MV-4-11 (cell line): ENCODE data around the gene STAM2.
"Not testable (repeated sequence)": the region's sequence is repeated elsewhere in the genome, so short reads cannot be mapped to it uniquely, and the experiment has no call there.

ENCODE experiments used
- DNase-seq: peaks from one replicate; lab custom pipeline; 2025; lab: John Stamatoyannopoulos, UW

STAM2 gene

GRCh38 chr2:152106464-152106863 lies 69.1 kb downstream of the STAM2 start:
- no peak for DNase-seq

GRCh38 chr2:152103271-152103670 lies 72.3 kb downstream of the STAM2 start:
- no peak for DNase-seq

GRCh38 chr2:152100961-152101360 lies 74.6 kb downstream of the STAM2 start:
- no peak for DNase-seq

GRCh38 chr2:152099367-152100050 lies 76.1 kb downstream of the STAM2 start:
- DNase-seq = peak; percentile 14

- DNase-seq = no peak
Observed at GRCh38 chr2:152098496-152099366, 76.8 kb downstream of the STAM2 start, which contains the start of gene CACNB4. Gene CACNB4, minus strand, starts transcription at chr2:152099044.

- no peak for DNase-seq
Observed at GRCh38 chr2:152097801-152098495, 77.6 kb downstream of the STAM2 start.

GRCh38 chr2:152097290-152097800 lies 78.2 kb downstream of the STAM2 start:
- DNase-seq = no peak

- DNase-seq = no peak
Observed at GRCh38 chr2:152095146-152095545, 80.4 kb downstream of the STAM2 start.

- peak; percentile 38 for DNase-seq
Observed at GRCh38 chr2:152094014-152094413, 81.5 kb downstream of the STAM2 start.

- DNase-seq = no peak
Observed at GRCh38 chr2:152093464-152093863, 82.1 kb downstream of the STAM2 start.

GRCh38 chr2:152092095-152092494 lies 83.5 kb downstream of the STAM2 start:
- DNase-seq = no peak

- not testable (repeated sequence) for DNase-seq
Observed at GRCh38 chr2:152090726-152091125, 84.8 kb downstream of the STAM2 start.

- DNase-seq = peak; percentile 89
Observed at GRCh38 chr2:152089238-152089637, 86.3 kb downstream of the STAM2 start.

GRCh38 chr2:152088006-152088405 lies 87.6 kb downstream of the STAM2 start:
- no peak for DNase-seq

GRCh38 chr2:152086231-152086630 lies 89.3 kb downstream of the STAM2 start:
- DNase-seq = no peak

- DNase-seq = no peak
Observed at GRCh38 chr2:152084076-152084475, 91.5 kb downstream of the STAM2 start.

GRCh38 chr2:152083202-152083875 lies 92.2 kb downstream of the STAM2 start:
- no peak for DNase-seq

- peak; percentile 12 for DNase-seq
Observed at GRCh38 chr2:152078662-152079061, 96.9 kb downstream of the STAM2 start.

- DNase-seq = no peak
Observed at GRCh38 chr2:152078023-152078422, 97.5 kb downstream of the STAM2 start.

- DNase-seq = no peak
Observed at GRCh38 chr2:152075461-152076050, 100.0 kb downstream of the STAM2 start.

- no peak for DNase-seq
Observed at GRCh38 chr2:152072011-152072410, 103.6 kb downstream of the STAM2 start.
